Lung (tissue), 12 donors: Measurements from ENCODE around the gene GDI1. TPM values are rescaled to one million over a fixed set of nuclear protein-coding genes. Genes with fewer than 3 reads are reported as not detected.

Experiments
- ATAC-seq: fragments of 200-7000 bp; cut with Tn5 transposase; one replicate; pipeline ENCODE4 v1.9.1; 2020; ENCODE audit warnings: moderate number of reproducible peaks; ENCODE audit not compliant: insufficient read depth, low FRiP score
- DNase-seq, 3 donors: peaks; one replicate each; pipeline ENCODE4 v3.0.0-alpha.2; 2013 to 2017
- H3K27ac ChIP-seq, 2 donors: one replicate each; pipeline ENCODE4 v1.5.1; 2013; ENCODE audit warnings: mild to moderate bottlenecking in 2 of 2, moderate library complexity in 2 of 2, control low read depth in 1 of 2, inconsistent platforms in 1 of 2, low read depth in 1 of 2, low read length in 1 of 2
- H3K27me3 ChIP-seq, 3 donors: one replicate each; pipeline ENCODE4 v1.5.1; 2013; ENCODE audit warnings: low read length in 2 of 3; ENCODE audit not compliant: control insufficient read depth in 3 of 3, insufficient read depth in 3 of 3
- H3K36me3 ChIP-seq, 4 donors: one replicate each; pipeline ENCODE4 v1.5.1; 2013; ENCODE audit warnings: low read length in 4 of 4, mild to moderate bottlenecking in 1 of 4, moderate library complexity in 1 of 4; ENCODE audit not compliant: control insufficient read depth in 4 of 4, insufficient read depth in 4 of 4
- H3K4me1 ChIP-seq, 5 donors: one replicate each; pipeline ENCODE4 v1.5.1; 2013; ENCODE audit warnings: low read length in 5 of 5, mild to moderate bottlenecking in 2 of 5, moderate library complexity in 1 of 5; ENCODE audit not compliant: control insufficient read depth in 5 of 5, insufficient read depth in 5 of 5
- H3K4me3 ChIP-seq: one replicate; pipeline ENCODE4 v1.5.1; 2013; ENCODE audit warnings: mild to moderate bottlenecking, control low read depth, moderate library complexity
- H3K9ac ChIP-seq, 2 donors: one replicate each; pipeline ENCODE4 v1.5.1; 2013; ENCODE audit warnings: low read length in 2 of 2, control low read depth in 1 of 2; ENCODE audit not compliant: insufficient read depth in 1 of 2
- H3K9me3 ChIP-seq, 4 donors: one replicate each; pipeline ENCODE4 v1.5.1; 2013; ENCODE audit warnings: low read length in 3 of 4, mild to moderate bottlenecking in 1 of 4, moderate library complexity in 1 of 4; ENCODE audit not compliant: control insufficient read depth in 4 of 4, insufficient read depth in 3 of 4
- CTCF ChIP-seq: IDR thresholded peaks from 2 replicates; pipeline ENCODE4 v1.5.1; 2012; ENCODE audit warnings: mild to moderate bottlenecking; ENCODE audit errors: control extremely low read depth, extremely low read depth
- WGBS, 2 donors: extraction: QIAGEN DNeasy Blood & Tissue Kit; methylation state at CpG; one replicate each; pipeline ENCODE4 v1.1.7; 2013; 5-methylcytosine and 5-hydroxymethylcytosine counted together
- polyA plus RNA-seq, 2 donors: library from polyadenylated mRNA; stranded (reverse); fragments of 200-250 nt; gene quantifications; one replicate each; pipeline ENCODE4 v1.2.1, GENCODE V29; 2013
- total RNA-seq, 2 donors: library from RNA; depleted of rRNA in 1 of 2; stranded (reverse); fragments of >200 nt in 1 of 2; gene quantifications; one replicate each; pipeline ENCODE4 v1.2.1, GENCODE V29; 2014 to 2021
- donor health status: control.
- donor health status: control.
- donor health status: Bipolar disorder and iron deficiency.
- donor health status: healthy.
- donor health status: DM: yes; HTN: yes; CAD: no.

The GDI1 gene
- total and polyA plus RNA-seq, 4 donors, result 64.0 to 130 (median 116) TPM

GRCh38 chrX:154428176-154429171, 8.5 kb upstream of the GDI1 start, which contains the start of gene ATP6AP1:
TSS of gene ATP6AP1 (plus strand) at chrX:154428677. CDS start at chrX:154428693, 16 bp downstream.
- peak; percentile 92 for ATAC-seq
- peak within 1 kb of the TSS; percentile 66 for H3K4me3 ChIP-seq
- H3K27ac ChIP-seq, result peak within 1 kb of the TSS; percentile 77 to 95
- H3K4me1 ChIP-seq, result peaks cover 0 to 5% (median 5%) of the 10 kb centered on the region in 5 donors
- H3K27me3 ChIP-seq, result no peaks in the 10 kb centered on the region
- 13 to 43% methylated on average over 55 to 87 of the region's 87 CpGs for WGBS, 2 donors
- H3K9me3 ChIP-seq, result peaks cover 0 to 8% (median 0%) of the 10 kb centered on the region in 4 donors
- DNase-seq, result peak; percentile 91 to 96 (median 94)
- no peak for TF ChIP-seq CTCF
- peak within 1 kb of the TSS in 1 of 2 donors; percentile 49 for H3K9ac ChIP-seq
- H3K36me3 ChIP-seq, result peaks cover 0 to 8% (median under 1%) of the 10 kb centered on the region in 4 donors

- TF ChIP-seq CTCF, result no peak
- 78 to 82% methylated on average over 2 of the region's 2 CpGs for WGBS, 2 donors
These were observed 7.2 kb upstream of the GDI1 start for GRCh38 chrX:154429711-154430110.

GRCh38 chrX:154430479-154430878, 6.5 kb upstream of the GDI1 start:
- Histone ChIP-seq H3K4me3 (no peak overlapping the region), H3K27me3 (no peaks in the 10 kb centered on the region), H3K27ac (peak overlapping the region in 1 of 2 donors; percentile 68), H3K9me3 (peaks cover 0 to 8% (median 0%) of the 10 kb centered on the region in 4 donors), H3K36me3 (peaks cover 0 to 11% (median 5%) of the 10 kb centered on the region in 4 donors), H3K9ac (no peak overlapping the region), H3K4me1 (peaks cover 0 to 5% (median 5%) of the 10 kb centered on the region in 5 donors)
- 39 to 63% methylated on average over 6 of the region's 6 CpGs for WGBS, 2 donors
- no peak for ATAC-seq
- TF ChIP-seq CTCF, result no peak
- no peak for DNase-seq

More at GRCh38 chrX:154429711-154430110, 7.2 kb upstream of the GDI1 start:
- Histone ChIP-seq H3K36me3 (peaks cover 0 to 11% (median 5%) of the 10 kb centered on the region in 4 donors), H3K27ac (peak overlapping the region in 1 of 2 donors; percentile 13), H3K27me3 (no peaks in the 10 kb centered on the region), H3K4me3 (peak overlapping the region; percentile 66), H3K4me1 (peaks cover 0 to 5% (median 5%) of the 10 kb centered on the region in 5 donors), H3K9ac (no peak overlapping the region), H3K9me3 (peaks cover 0 to 8% (median 0%) of the 10 kb centered on the region in 4 donors)
- DNase-seq, result no peak
- ATAC-seq, result no peak
